ENCODE results near the gene TGFA. TPM values are rescaled to one million over a fixed set of nuclear protein-coding genes. Genes with fewer than 3 reads are reported as not detected.

The TGFA gene
- total and polyA plus RNA-seq, 8 donors, result 0.33 to 15.6 (median 0.73) TPM

GRCh38 chr2:70420143-70420542 is 133.5 kb downstream of the TGFA start:
- Histone ChIP-seq H3K4me3 (no peak overlapping the region), H3K9me3 (no peaks in the 10 kb centered on the region), H3K27me3 (no peaks in the 10 kb centered on the region), H3K27ac (no peak overlapping the region), H3K4me1 (no peaks in the 10 kb centered on the region), H3K36me3 (no peaks in the 10 kb centered on the region)
- no peak for TF ChIP-seq CTCF (IDR thresholded peaks at IDR 0.05)
- ATAC-seq (no peak), DNase-seq (no peak)
- intact Hi-C loops (cut with DNase I), result no loop called here

GRCh38 chr2:70418514-70418913 is 135.1 kb downstream of the TGFA start:
- H3K4me1 ChIP-seq, result no peaks in the 10 kb centered on the region
- ATAC-seq (no peak), DNase-seq (no peak)
- no peaks in the 10 kb centered on the region for H3K9me3 ChIP-seq
- intact Hi-C loops (cut with DNase I), result no loop called here
- peaks cover 0 to 7% of the 10 kb centered on the region in 2 donors for H3K27me3 ChIP-seq
- no peak overlapping the region for H3K27ac ChIP-seq
- TF ChIP-seq CTCF (IDR thresholded peaks at IDR 0.05), result no peak
- H3K4me3 ChIP-seq, result no peak overlapping the region
- H3K36me3 ChIP-seq, result no peaks in the 10 kb centered on the region

- H3K9me3 ChIP-seq, result no peaks in the 10 kb centered on the region
- peaks cover 0 to 15% of the 10 kb centered on the region in 2 donors for H3K27me3 ChIP-seq
- H3K4me1 ChIP-seq, result no peaks in the 10 kb centered on the region
- no peak for TF ChIP-seq CTCF (IDR thresholded peaks at IDR 0.05)
- H3K4me3 ChIP-seq, result no peak overlapping the region
- H3K36me3 ChIP-seq, result no peaks in the 10 kb centered on the region
- ATAC-seq (no peak), DNase-seq (no peak)
- intact Hi-C loops (cut with DNase I), result no loop called here
- no peak overlapping the region for H3K27ac ChIP-seq
Observed at GRCh38 chr2:70417011-70417410, 136.6 kb downstream of the TGFA start.

- TF ChIP-seq CTCF (IDR thresholded peaks at IDR 0.05), result no peak
- peaks cover 0 to 15% of the 10 kb centered on the region in 2 donors for H3K27me3 ChIP-seq
- ATAC-seq, result peak; percentile 48
- no peaks in the 10 kb centered on the region for H3K9me3 ChIP-seq
- intact Hi-C loops (cut with DNase I), result no loop called here
- DNase-seq, result peak in 2 of 4 donors; percentile 13 to 48
- H3K4me3 ChIP-seq, result no peak overlapping the region
- H3K4me1 ChIP-seq, result no peaks in the 10 kb centered on the region
- H3K36me3 ChIP-seq, result no peaks in the 10 kb centered on the region
- H3K27ac ChIP-seq, result no peak overlapping the region
Observed at GRCh38 chr2:70412294-70413070, 141.1 kb downstream of the TGFA start.

- Histone ChIP-seq H3K4me3 (no peak overlapping the region), H3K27ac (no peak overlapping the region), H3K36me3 (no peaks in the 10 kb centered on the region), H3K4me1 (no peaks in the 10 kb centered on the region), H3K9me3 (no peaks in the 10 kb centered on the region), H3K27me3 (peaks cover 0 to 15% of the 10 kb centered on the region in 2 donors)
- TF ChIP-seq CTCF (IDR thresholded peaks at IDR 0.05), result no peak
- ATAC-seq, result peak; percentile 93
- intact Hi-C loops (cut with DNase I), result no loop called here
- peak in 1 of 4 donors; percentile 39 for DNase-seq
Observed at GRCh38 chr2:70411483-70412125, 142.0 kb downstream of the TGFA start.

Measured in left lung (tissue), 10 donors.